Fibroblast of peridontal ligament (primary cell): ENCODE measurements around the gene PPIL1.

Source experiments
- DNase-seq: peaks from one replicate; pipeline ENCODE4 v3.0.0-alpha.2; 2010; ENCODE audit errors: extremely low read depth

PPIL1 gene

DNA sequence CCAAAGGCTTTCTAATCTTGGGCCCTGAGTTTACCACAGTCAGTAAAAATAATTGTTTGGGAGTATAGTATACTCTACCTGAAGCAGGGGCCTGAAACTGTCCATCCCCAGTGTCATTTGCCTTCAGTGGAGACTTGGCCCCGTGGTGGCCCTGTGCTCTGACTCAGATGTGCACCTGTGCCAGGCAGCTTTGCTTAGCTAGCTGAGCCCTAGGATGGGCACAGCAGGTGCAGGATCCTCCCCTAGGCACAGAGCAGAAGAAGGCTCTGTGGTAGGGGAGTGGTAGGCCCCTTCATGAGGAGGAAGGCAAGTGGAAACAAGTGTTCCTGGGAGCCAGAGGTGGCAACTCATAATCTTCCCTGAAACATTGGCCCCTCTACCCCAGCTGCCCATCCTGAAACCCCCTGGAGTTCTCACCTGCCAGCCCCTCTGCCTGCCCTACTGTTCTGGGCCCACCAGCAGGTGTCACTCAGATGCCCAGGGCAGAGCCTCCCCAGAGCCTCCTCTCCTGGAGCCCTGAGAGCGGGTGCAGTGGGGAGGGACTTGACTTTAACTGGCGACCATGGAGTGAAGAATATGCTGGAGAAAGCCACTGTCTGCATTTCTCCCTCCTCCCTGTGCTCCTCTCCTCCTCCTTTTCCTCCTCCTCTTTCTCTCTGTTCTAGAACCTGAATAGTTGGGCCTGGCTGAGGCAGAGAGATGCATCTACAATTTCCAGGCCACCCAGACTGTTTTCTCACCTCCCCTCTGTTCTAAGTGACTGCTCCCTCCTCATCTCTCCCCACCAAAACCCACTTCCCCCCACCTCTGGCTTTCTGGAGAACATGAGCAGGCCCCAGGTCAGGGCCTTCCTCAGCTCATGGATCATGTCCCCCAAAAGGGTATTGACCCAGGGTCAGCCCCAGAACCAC, 38.2 kb downstream of the PPIL1 start:
- no peak for DNase-seq

DNA sequence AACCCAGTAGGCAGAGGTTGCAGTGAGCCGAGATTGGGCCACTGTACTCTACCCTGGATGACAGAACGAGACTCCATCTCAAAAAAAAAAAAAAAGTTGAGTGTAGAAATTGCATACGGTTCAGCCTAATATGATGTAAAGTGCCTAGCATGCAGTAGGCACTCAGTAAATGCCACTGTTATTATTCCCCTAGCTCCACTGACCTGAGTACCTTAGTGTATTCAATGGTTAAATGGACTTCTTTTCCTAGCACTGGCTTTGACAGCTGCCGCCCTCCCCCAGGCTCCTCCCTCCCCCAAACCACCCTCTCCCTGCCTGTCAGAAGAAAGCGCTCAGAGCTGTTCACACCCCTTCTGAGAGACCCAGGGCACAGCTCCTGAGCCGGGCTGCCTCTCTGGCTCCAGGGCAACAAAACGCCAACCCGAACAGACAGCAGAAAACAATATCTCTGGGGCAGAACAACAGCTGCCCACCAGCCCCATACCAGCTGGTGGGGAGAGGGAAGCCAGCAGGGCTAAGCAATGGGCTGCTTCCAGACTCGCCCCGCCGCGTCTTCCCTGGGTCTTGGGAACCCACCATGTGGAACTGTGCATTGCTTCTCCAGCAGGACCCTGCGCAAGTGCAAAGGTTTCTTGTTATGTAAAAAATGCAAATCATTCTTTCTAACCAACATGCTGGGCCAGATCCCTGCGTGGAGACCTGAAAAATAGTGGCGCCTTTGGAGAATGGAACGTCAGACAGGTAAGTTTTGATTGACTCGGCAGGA, 39.8 kb downstream of the PPIL1 start:
- no peak for DNase-seq

DNA sequence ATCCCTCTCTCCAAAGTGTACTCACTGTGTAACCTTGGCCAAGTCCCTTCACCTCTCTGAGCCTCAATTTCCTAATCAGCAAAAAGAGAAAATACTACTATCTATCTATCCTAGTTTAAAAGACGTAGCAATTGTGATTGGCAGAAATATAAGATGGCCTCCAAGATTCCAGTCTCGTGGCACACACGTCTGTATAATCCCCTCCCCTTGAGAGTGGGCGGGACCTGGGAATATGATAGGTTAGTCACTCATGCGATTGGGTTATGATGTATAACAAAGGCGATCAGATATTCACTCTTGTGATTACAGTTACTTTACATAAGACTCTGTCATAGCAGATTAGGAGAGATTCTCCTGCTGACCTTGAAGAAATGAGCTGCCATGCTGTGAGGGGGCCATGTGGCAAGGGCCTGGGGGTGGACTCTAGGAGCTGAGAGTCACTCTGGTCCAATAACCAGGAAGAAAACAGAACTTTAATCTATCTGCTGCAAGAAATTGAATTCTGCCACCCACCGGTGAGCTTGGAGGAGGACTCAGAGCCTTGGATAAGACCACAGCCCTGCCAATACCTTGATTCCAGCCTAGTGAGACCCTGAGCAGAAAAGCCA, 41.3 kb downstream of the PPIL1 start:
- no peak for DNase-seq

DNA sequence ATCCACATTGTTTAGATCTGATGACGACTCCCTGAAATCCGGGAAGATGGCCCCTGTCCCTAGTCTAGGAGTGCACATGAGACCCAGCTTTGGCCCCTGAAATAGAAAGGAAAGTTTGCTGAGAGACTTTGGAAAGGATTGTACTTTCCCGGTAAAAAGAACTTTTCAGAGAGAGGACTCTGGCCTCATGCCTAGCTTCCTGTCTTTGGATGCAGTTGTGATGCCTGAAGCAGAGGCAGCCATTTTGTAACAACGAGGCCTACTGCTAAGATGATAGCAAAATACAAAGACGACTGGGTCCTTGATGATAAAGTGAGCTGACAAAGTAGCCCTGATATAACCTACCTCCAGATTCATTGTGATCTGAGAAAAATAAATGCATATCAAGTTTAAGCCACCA, 42.3 kb downstream of the PPIL1 start:
- DNase-seq = no peak

DNA sequence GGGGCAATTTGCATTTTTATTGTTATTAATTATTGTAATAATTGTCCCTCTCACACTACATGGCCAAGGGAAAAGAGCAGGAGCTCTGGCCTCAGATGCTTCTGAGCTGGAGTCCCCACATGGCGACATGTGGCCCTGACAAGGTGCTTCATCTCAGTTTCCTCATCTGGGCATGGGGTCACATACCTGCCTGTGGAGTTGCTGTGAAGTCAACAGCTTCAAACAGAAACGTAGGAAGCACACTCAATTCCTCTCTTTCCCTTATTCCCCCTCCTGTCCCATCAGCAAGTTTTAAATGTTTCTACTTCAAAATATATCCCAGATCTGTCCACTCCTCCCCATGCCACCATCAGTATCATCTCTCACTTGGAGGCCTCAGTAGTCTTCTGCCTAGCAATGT, 44.0 kb downstream of the PPIL1 start:
- no peak for DNase-seq

DNA sequence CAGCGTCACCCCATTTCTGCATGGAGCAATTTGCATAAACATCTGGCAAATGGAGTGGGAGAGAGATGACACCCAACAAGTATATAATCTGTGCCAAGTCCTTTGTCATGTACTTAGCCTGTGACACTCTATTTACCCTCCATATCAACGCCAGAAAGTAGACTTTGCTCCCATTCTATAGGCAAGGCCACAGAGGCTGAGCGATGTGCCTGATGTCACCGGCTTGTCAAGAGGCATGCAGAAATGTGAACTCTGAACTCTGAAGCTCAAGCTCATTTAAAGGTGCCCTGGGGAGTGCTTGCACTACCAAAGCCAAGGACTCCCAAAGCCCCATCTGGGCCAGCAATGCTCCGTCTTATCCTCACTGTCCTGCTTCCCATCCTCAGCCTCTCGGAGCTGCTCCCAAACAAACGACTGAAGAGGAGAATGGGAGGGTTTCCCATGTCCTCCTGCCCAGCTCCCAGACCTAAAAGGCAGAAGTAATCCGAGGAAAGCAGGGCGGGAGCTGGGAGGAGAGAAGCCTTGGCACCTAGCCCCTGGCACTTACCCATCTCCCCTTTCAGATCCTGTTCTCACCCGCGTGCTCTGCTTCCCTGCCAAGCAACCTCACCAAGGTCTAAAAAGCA, 44.6 kb downstream of the PPIL1 start:
- DNase-seq = peak; percentile 52

DNA sequence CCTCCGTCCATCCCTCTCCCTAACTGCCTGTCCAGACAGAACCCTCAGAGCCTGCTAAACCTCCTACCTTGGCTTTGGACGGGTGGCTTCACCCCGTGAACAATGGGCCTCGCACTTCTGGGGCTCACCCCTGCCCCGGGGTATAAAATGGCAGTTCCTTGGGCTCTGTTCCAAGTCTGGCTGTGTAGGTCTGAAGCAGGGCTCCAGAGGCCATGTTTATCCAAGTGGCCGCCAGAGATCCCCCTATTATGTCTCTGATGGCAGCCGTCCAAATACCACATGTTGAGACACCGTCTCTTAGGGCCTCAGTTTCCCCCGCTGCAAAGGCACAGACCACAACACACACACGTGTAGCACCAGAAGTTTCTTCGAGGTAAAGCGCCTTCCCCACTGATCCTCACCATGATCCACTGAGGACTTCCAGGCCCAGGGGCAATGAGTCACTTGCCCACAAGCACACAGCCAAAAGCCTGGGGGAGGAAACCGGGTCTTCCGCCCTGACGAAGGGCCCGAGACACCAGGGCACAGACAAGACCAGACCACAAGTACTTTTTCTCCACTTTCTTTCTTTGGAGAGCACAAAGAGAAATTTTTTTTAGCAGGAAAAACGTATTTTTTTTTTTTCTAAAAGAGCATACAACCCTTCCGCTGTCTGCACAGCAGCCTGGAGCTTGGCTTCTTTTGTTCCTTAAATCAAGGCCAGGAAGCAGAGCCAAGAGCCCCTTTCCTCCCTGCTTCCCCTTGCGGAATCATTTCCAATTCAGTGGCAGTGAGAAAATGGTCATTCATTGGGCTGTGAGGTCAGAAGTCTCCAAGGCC, 47.1 kb downstream of the PPIL1 start:
- DNase-seq = peak; percentile 69

DNA sequence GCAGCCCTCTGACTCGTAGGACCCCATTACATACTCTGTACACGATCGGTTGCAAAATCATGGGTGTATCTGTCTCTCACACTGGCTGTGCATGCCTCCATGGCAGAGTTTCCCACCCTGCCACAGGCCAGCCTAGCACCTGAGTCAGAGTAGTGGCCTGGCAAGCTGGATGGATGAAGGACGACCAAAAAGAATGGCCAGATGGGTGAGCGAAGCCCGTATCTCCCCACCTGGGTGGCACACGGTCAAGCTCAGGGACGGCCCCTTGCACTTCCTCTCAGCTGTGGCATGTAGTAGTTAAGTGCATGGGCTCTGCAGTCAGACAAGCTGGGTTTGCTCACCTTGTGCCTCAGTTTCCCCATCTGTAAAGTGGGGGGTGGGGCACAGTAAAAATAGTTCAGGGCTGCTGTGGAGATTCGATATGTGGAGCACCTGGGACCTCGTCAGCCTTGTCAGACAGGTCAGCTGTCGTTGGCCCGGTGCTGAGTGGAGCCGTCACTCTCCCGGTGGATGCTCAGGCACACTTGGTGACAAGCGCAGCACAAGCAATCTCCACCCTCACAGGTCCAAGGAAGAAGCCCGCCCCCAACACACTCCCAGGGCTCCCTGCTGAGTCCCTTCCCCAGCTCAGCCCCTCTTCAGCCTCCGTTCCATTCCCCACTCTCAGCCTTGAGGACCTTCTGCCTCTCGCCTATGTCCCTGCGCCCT, 47.9 kb downstream of the PPIL1 start:
- no peak for DNase-seq

DNA sequence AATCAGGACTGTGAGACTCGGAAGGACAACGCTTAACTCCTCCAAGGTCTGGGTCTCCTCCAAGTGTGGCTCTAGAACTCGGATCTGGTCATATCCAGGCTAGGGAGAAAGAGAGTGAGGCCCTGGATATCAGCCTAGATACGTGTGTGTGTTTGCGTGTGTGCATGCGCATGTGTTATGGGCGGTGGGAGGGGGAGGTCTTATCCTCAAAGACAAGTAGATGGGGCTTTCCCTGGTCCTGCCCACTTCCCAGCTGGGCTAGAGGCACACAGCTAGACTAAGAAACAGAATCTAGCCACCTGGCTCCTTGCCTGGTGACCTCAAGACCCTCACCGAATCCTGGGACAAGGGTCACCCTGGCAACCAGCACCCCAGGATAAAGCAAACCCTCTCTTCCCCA, 48.6 kb downstream of the PPIL1 start:
- no peak for DNase-seq

DNA sequence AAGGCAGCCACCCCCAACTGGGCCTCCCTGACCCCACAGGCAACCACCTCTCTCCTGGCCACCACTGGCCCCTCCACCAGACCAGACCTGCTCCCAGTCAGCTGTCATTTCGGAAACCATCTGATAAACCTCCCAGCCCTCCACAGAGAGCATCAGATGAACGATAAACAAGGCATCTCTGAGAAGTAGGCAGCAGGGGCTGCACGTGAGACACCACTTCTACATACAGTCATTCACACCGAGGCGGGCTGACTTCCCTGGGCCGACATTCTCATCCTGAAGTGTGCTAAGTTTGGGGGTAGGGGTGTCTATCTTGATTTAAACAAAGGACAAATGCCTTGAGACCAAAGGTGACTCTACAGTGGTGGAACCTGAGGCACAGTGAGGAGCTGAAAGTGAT, 49.2 kb downstream of the PPIL1 start:
- no peak for DNase-seq

DNA sequence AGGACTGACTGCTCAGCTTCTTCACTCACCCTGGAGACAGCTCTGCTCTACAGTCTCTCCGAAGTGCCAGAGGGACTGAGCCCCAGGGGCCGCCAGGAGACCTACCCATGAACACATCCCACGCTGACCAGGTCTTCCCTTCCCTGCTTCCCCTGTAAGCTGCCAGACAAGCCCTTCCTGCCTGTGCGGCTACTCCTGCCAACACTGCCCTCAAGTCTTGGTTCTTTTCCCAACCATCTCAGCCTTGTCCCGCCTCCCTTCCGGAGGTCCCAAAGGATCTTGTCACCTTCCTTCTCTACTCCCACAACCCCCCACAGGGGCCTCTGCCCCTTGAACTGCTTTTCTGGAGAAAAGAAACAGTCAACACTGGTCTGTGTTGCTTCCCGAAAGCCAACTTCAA, 50.4 kb downstream of the PPIL1 start:
- no peak for DNase-seq

DNA sequence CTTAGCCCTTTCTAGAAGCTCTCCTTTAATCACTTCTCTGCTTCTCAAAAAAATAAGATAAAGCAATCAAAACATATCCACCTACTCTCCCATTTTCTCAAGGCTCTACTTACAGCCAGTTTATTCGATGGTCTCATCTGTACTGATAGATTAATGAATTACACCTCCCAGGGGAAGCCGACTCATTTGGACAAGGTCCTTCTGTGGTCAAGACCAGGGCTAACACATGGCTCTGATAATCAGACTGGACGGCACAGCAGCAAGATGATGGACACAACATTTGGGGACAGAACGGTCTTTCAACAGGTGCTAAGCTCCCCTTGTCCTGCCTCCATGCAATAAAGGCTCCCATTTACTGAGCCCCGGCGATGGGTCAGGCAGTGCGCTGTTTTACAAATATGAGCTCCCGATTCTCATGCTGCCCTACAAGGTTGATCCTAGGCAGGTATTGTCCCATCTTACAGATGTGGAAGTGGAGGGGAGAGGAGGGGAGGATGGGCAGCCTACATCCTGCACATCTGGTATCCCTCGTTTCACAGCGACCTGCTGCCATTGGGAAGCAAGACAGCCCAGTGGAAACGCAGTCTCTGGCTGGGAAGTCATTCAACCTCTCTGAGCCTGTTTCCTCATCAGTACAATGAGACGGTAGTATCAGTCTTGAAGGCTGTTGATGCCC, 51.0 kb downstream of the PPIL1 start:
- DNase-seq = no peak

DNA sequence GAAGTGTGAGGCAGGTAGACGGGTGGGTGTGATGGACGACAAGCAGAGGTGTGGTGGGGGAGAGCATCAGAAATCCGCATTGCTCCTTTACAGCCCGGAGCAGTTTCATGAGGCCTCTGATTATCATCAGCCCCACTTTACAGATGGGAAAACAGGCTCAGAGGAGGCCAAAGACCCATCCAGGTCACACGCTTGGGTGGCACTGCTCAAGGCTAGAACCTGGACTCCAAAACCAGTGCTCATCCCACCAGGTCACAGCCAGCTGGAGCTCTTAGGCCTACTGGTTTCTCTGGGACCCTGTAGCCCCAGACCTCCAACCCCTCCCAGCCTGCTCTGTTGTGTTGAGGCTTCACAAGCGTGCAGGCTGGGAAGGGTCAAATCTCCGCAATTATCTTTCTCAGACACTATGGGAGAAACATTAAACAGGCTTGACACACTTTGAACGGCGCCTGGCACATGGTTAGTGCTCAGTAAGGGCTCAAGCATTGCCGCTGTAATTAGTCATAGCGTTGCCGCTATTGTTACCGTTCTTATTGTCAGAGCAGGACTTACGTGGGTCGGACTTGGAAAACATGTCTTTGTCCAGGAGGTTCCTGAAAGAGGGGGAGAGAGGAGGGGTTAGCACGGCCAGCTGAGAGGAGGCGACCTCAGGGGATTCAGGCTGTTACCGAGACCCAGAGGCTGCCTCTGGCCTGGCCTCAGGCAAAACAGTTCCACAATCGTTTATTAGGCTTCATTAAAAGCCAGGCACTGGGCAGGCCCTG, 51.9 kb downstream of the PPIL1 start:
- no peak for DNase-seq

DNA sequence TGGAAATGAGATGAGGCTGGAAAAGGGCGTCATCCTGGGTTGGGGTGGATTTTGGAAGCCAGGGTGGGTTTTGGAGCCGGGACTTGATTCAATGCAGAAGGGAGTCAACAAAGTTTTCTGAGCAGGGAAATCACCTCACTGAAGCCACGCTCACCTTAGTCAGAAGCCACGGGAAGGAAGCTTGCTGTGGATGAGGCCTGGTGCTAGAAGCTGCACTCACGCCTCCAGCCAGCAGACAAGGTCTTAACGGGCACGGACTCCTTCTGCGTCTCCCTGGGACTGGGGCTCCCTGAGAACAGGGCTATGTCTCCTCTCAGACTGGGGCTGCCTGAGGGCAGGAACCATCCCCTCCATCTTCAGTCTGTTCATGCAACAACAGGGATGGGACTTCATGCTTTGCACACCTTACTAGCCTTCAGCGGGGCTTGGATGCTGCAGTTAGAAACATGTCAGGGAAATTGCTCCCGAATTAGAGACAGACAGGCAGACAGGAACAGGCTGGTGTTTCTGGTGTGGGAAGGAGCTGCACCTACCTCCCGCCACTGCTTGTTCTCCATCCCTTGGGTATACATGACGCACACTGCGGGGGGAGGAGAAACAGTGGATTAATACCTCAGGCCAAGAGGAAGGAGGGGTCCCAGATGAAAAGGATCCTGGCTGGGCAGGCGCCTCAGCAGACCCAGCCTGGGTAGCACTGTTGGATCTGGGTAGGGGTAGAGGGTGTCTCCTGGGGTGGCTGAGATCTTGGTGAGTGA, 52.8 kb downstream of the PPIL1 start:
- no peak for DNase-seq

DNA sequence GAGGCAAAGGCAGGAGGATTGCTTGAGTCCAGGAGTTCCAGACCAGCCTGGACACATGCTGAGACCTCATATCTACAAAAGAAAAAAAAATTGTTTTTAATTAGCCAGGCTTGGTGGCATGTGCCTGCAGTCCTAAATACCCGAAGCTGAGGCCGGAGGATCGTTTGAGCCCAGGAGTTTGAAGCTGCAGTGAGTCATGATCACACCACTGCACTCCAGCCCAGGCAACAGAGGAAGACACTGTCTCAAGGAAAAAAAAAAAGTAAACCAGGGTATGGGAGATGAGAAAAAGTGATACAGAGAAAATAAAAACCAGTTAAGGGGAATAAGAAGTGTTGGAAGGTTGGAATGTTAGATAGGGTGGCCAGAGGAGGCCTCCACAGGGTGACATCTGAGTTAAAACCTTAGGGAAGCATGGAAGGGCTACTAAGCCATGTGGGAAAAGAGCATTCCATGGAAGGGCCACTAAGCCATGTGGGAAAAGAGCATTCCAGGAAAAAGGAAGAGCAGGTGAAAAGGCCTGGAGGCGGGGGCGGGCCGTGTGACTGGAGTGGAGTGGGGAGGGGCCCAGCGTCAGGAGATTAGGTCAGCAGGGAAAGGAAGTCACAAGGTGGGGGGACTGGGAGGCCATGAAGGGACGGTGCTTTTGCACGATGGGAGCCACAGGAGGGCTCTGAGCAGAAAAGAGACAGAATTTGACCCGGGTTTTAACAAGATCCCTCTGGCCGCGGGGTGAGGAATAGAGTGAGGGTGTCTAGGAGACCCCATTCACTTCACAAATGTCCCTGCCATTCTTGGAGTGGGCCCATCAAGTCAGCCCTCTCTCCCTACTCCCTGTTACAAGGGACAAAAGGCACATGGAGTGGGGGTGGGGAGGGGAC, 53.7 kb downstream of the PPIL1 start:
- DNase-seq = peak; percentile 35

DNA sequence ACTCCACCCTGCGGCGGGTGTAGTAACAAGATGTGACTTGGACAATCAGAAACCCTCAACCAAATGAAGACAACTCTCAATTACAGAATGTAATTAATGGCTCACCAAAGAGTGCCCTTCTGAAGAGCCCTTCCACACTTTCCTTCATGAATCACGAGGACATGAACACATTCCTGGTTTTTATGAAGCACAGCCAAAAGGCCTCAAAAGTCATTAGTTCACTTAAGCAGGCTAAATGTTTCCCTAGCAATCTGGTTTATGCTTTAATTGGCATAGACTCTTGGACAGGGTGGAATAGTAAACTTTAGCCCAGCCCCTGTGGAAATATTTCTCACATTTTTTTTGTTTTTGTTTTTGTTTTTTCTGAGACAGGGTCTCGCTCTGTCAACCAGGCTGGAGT, 55.8 kb downstream of the PPIL1 start:
- DNase-seq = no peak

DNA sequence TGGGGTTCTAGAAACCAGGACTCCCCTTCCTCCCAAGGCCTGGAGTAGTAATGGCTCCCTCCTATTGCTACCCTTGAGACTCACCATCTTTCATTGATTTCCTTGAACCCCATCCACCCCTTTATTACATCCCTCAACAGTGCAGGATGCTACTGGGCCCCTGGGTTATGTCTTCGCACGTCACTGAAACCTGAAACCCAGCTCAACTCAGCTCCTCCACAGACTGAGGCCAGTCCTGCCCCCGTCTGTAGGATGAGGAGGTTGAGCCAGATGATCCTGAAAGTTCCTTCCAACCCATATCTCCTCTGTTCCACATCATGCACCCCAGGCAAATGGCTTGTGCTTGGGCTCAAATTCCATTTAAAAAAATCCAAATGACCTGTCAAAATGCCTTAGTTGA, 56.8 kb downstream of the PPIL1 start:
- DNase-seq = no peak
